PC-9 (cell line): ENCODE measurements around the gene FOXI3. TPM values are rescaled to one million over a fixed set of nuclear protein-coding genes. Genes with fewer than 3 reads are reported as not detected.

Source experiments
- Bru-seq: library from RNA; stranded (reverse); fragments of 400-500 nt; gene quantifications from one replicate; lab custom pipeline; 2021; lab: Mats Ljungman, UMichigan
- BruChase-seq, 2 experiments: library from RNA; stranded (reverse); fragments of 400-500 nt; gene quantifications; one replicate each; lab custom pipeline; 2021; lab: Mats Ljungman, UMichigan
- BruUV-seq: library from RNA; stranded (reverse); fragments of 400-500 nt; replicated peaks from 2 replicates; lab custom pipeline; 2021; lab: Mats Ljungman, UMichigan
- CTCF ChIA-PET: fragments of 300-600 bp; sonication (Branson Sonifier 250); formaldehyde crosslinking; loops from one replicate; lab custom pipeline; 2022; ENCODE audit warnings: antibody characterized with exemption; lab: Charles Lee
- POLR2A ChIA-PET: fragments of 300-600 bp; sonication (Branson Sonifier 250); formaldehyde crosslinking; loops from one replicate; lab custom pipeline; 2022; ENCODE audit warnings: antibody characterized with exemption; ENCODE audit not compliant: unreplicated experiment; lab: Charles Lee
- DNase-seq, 2 experiments: peaks; one replicate each; pipeline versions ENCODE4 v3.0.0 to v3.0.0-alpha.2; 2015 to 2022; ENCODE audit warnings: mixed read lengths in 1 of 2
- H2AFZ ChIP-seq: fragments of 200-600 bp; sonication (generic); 2 replicates; pipeline ENCODE4 v1.8.1; 2017; ENCODE audit warnings: antibody characterized with exemption
- H3F3A ChIP-seq: fragments of 200-600 bp; sonication (generic); 2 replicates; pipeline ENCODE4 v1.8.1; 2017; ENCODE audit warnings: antibody characterized with exemption, mild to moderate bottlenecking, low read depth; ENCODE audit not compliant: insufficient read depth
- H3K27ac ChIP-seq: fragments of 200-600 bp; sonication (generic); 2 replicates; pipeline ENCODE4 v1.6.1; 2016; ENCODE audit warnings: mixed run types
- H3K27me3 ChIP-seq: fragments of 200-600 bp; sonication (generic); 2 replicates; pipeline ENCODE4 v1.6.1; 2016; ENCODE audit warnings: low read depth, mixed run types; ENCODE audit not compliant: insufficient read depth
- H3K36me3 ChIP-seq: fragments of 200-600 bp; sonication (generic); 2 replicates; pipeline ENCODE4 v1.6.1; 2016; ENCODE audit warnings: low read depth, mixed run types
- H3K4me1 ChIP-seq: fragments of 200-600 bp; sonication (generic); replicated peaks from 2 replicates; pipeline ENCODE4 v1.6.1; 2016; ENCODE audit warnings: mixed run types; ENCODE audit not compliant: insufficient read depth
- H3K4me2 ChIP-seq: fragments of 200-600 bp; sonication (generic); 2 replicates; pipeline ENCODE4 v1.6.1; 2017; ENCODE audit warnings: mixed run types
- H3K4me3 ChIP-seq: fragments of 200-600 bp; sonication (generic); 2 replicates; pipeline ENCODE4 v1.6.1; 2016; ENCODE audit warnings: mixed run types
- H3K79me2 ChIP-seq: fragments of 200-600 bp; sonication (generic); 2 replicates; pipeline ENCODE4 v1.6.1; 2017; ENCODE audit warnings: low read depth, mixed run types
- H3K9me2 ChIP-seq: fragments of 200-600 bp; sonication (generic); 2 replicates; pipeline ENCODE4 v1.8.1; 2017; ENCODE audit warnings: mild to moderate bottlenecking; ENCODE audit not compliant: insufficient read depth
- H3K9me3 ChIP-seq: fragments of 200-600 bp; sonication (generic); 2 replicates; pipeline ENCODE4 v1.8.1; 2016; ENCODE audit warnings: low read depth; ENCODE audit not compliant: insufficient read depth
- H4K20me1 ChIP-seq: fragments of 200-600 bp; sonication (generic); 2 replicates; pipeline ENCODE4 v1.8.1; 2017; ENCODE audit not compliant: insufficient read depth
- CTCF ChIP-seq: fragments of 200-600 bp; sonication (generic); conservative IDR thresholded peaks from 2 replicates; pipeline ENCODE4 v1.6.1; 2017; ENCODE audit warnings: mixed run types, antibody characterized with exemption, mild to moderate bottlenecking, moderate library complexity
- EZH2 ChIP-seq: fragments of 200-600 bp; sonication (generic); IDR thresholded peaks from 2 replicates; pipeline ENCODE4 v1.8.0; 2017; ENCODE audit warnings: antibody characterized with exemption, low read depth
- intact Hi-C: fragments of 100-400 bp; cut with micrococcal nuclease; formaldehyde crosslinking; loops from one replicate; pipeline ENCODE4 v1.10.0; 2022; ENCODE audit not compliant: unreplicated experiment
- long read RNA-seq: library from polyadenylated mRNA; stranded (forward); transcript quantifications from one replicate; pipeline ENCODE4 v2.0.0, GENCODE V29; 2022
- total RNA-seq: library from RNA; stranded (reverse); gene quantifications from 2 replicates; pipeline ENCODE4 v1.2.3, GENCODE V29; 2021

The FOXI3 gene
- not detected in 2 replicates for total RNA-seq
- not detected for Bru-seq, nascent RNA
- BruChase-seq, experiment 1, labeled RNA remaining after a 2-hour chase, result not detected
- not detected for BruChase-seq, experiment 2, labeled RNA remaining after a 6-hour chase
- long read RNA-seq, result 0 reads

DNA sequence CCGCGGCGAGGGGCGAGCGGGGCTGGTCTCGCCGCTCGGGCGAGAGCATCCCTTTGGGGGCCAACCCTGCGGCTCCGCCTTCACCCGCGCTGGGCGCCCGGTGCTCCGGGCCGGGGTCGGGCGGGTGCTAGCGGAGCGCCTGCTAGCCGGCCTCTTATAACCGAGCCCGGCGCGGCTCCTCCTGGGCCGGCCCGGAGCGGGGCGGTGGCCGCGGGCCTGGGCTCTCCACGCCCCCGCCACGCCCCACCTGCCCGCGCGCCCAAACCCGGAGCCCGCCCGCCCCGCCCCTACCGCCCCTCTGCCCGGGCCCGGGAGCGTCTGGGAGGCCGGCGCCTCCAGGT, at the start of gene FOXI3:
Gene FOXI3, minus strand, starts transcription at position 129 of the 341 bp plus-strand sequence. CDS start 158 bp downstream, outside the sequence.
- no peak within 1 kb of the TSS for H3K4me2 ChIP-seq
- CTCF ChIA-PET, result no interaction called here
- H2AFZ ChIP-seq, result no peak within 1 kb of the TSS
- DNase-seq, result no peak
- H3K4me1 ChIP-seq, result no peaks in the 10 kb centered on the region
- no peaks in the 10 kb centered on the region for H4K20me1 ChIP-seq
- peaks cover 31% of the 10 kb centered on the region for H3K27me3 ChIP-seq
- H3K27ac ChIP-seq, result no peak within 1 kb of the TSS
- H3K9me2 ChIP-seq, result no peaks in the 10 kb centered on the region
- intact Hi-C loops, result no loop called here
- H3F3A ChIP-seq, result no peaks in the 10 kb centered on the region
- no peak within 1 kb of the TSS for H3K4me3 ChIP-seq
- BruUV-seq, result no TSS peak
- H3K9me3 ChIP-seq, result no peaks in the 10 kb centered on the region
- POLR2A ChIA-PET, result no interaction called here
- TF ChIP-seq EZH2 (no peak), CTCF (no peak)
- no peaks in the 10 kb centered on the region for H3K79me2 ChIP-seq
- no peaks in the 10 kb centered on the region for H3K36me3 ChIP-seq

GRCh38 chr2:88500691-88501090, 48.2 kb upstream of the FOXI3 start:
- no peak overlapping the region for H2AFZ ChIP-seq
- ChIA-PET POLR2A (no interaction called here), CTCF (interaction anchor here (0.5 kb wide), 1 partner anchor 10 kb away, joined by 3 read pairs; no protein-coding TSS in a partner anchor)
- intact Hi-C loops, result no loop called here
- H3K27ac ChIP-seq, result peak overlapping the region; percentile 88
- H3K9me2 ChIP-seq, result no peaks in the 10 kb centered on the region
- peak; percentile 8 to 85 for DNase-seq
- no peaks in the 10 kb centered on the region for H3K36me3 ChIP-seq
- no peak overlapping the region for H3K4me3 ChIP-seq
- no peaks in the 10 kb centered on the region for H3K79me2 ChIP-seq
- H3K4me1 ChIP-seq, result peaks cover 25% of the 10 kb centered on the region
- peak overlapping the region; percentile 58 for H3K4me2 ChIP-seq
- no peaks in the 10 kb centered on the region for H4K20me1 ChIP-seq
- no peaks in the 10 kb centered on the region for H3K27me3 ChIP-seq
- peaks cover 16% of the 10 kb centered on the region; the same call in 1 of the 2 replicates for H3F3A ChIP-seq
- TF ChIP-seq EZH2 (no peak), CTCF (no peak)
- H3K9me3 ChIP-seq, result peaks cover 17% of the 10 kb centered on the region
- BruUV-seq, result no TSS peak

- Histone ChIP-seq H2AFZ (no peak overlapping the region), H3K27ac (no peak overlapping the region), H3K4me1 (peaks cover 25% of the 10 kb centered on the region), H3K27me3 (no peaks in the 10 kb centered on the region), H3K4me3 (no peak overlapping the region), H4K20me1 (no peaks in the 10 kb centered on the region), H3K4me2 (peak overlapping the region; percentile 10; the same call in 1 of the 2 replicates), H3K9me3 (peaks cover 17% of the 10 kb centered on the region), H3K9me2 (no peaks in the 10 kb centered on the region), H3K36me3 (no peaks in the 10 kb centered on the region), H3F3A (peaks cover 16% of the 10 kb centered on the region; the same call in 1 of the 2 replicates), H3K79me2 (no peaks in the 10 kb centered on the region)
- DNase-seq, result no peak
- no TSS peak for BruUV-seq
- TF ChIP-seq CTCF, result no peak
- TF ChIP-seq EZH2, result no peak
- POLR2A ChIA-PET, result no interaction called here
- CTCF ChIA-PET, result no interaction called here
- intact Hi-C loops, result no loop called here
Observed at GRCh38 chr2:88499204-88499603, 46.7 kb upstream of the FOXI3 start.
